AG04450 (cell line): ENCODE results near the gene CDC42EP1. TPM values are rescaled to one million over a fixed set of nuclear protein-coding genes. Genes with fewer than 3 reads are reported as not detected.

Experiments used
- CTCF ChIA-PET: fragments of 300-600, 350-600 bp; formaldehyde crosslinking; extraction: SDS; loops from one replicate; lab custom pipeline; 2022; ENCODE audit warnings: antibody characterized with exemption, inconsistent platforms; lab: Charles Lee
- POLR2A ChIA-PET: fragments of 350-600 bp; formaldehyde crosslinking; extraction: SDS; loops from one replicate; lab custom pipeline; 2021; ENCODE audit warnings: antibody characterized with exemption, inconsistent platforms; lab: Yijun Ruan, JAX
- DNase-seq: peaks from one replicate; pipeline ENCODE4 v3.0.0-alpha.2; 2011; ENCODE audit warnings: low read depth, low spot score
- H3K27ac ChIP-seq: one replicate; pipeline ENCODE4 v1.5.1; 2012; ENCODE audit warnings: low read depth, low read length, control low read depth
- H3K27me3 ChIP-seq: one replicate; pipeline ENCODE4 v1.6.0; 2012; ENCODE audit warnings: low read length; ENCODE audit not compliant: control insufficient read depth, insufficient read depth
- H3K4me3 ChIP-seq: 2 replicates; pipeline ENCODE4 v1.5.1; 2011; ENCODE audit warnings: mild to moderate bottlenecking, low read depth, low read length, control low read depth
- H3K9me3 ChIP-seq: 2 replicates; pipeline ENCODE4 v1.5.1; 2012; ENCODE audit warnings: low read length; ENCODE audit not compliant: control insufficient read depth, insufficient read depth
- CTCF ChIP-seq: IDR thresholded peaks from 2 replicates; pipeline ENCODE4 v1.5.1; 2011; ENCODE audit warnings: low read depth, low read length, control low read depth, inconsistent platforms
- polyA plus RNA-seq: library from polyadenylated mRNA; depleted of rRNA; stranded (reverse); fragments of >200 nt; gene quantifications from 2 replicates; pipeline ENCODE4 v1.2.3, GENCODE V29; 2011

CDC42EP1 gene
- polyA plus RNA-seq, 1 experiment: 13.0 TPM

DNA sequence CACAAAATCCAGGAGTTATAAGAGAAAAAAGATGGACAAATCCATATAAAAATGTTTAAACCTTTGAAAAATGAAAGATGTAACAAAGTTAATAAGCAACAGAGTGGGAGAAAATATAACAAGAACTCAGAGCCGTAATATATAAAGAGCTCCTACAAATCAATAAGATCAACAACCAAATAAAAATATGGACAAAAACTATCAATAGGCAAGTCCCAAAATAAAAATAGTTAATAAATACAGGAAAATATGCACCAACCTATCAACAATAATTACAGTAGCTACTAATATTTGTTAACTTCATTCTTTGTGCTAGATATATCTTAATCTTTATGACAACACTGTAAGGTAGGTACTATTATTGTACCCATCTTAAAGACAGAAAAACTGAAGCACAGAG lies 43.8 kb upstream of the CDC42EP1 start:
- Histone ChIP-seq H3K27ac (no peak overlapping the region), H3K9me3 (no peaks in the 10 kb centered on the region; the same call in 1 of the 2 replicates), H3K4me3 (no peak overlapping the region), H3K27me3 (no peaks in the 10 kb centered on the region)
- ChIA-PET CTCF (interaction anchor here (1.0 kb wide), 1 partner anchor 76 kb away, joined by 3 read pairs; no protein-coding TSS in a partner anchor), POLR2A (no interaction called here)
- TF ChIP-seq CTCF: no peak
- no peak for DNase-seq

DNA sequence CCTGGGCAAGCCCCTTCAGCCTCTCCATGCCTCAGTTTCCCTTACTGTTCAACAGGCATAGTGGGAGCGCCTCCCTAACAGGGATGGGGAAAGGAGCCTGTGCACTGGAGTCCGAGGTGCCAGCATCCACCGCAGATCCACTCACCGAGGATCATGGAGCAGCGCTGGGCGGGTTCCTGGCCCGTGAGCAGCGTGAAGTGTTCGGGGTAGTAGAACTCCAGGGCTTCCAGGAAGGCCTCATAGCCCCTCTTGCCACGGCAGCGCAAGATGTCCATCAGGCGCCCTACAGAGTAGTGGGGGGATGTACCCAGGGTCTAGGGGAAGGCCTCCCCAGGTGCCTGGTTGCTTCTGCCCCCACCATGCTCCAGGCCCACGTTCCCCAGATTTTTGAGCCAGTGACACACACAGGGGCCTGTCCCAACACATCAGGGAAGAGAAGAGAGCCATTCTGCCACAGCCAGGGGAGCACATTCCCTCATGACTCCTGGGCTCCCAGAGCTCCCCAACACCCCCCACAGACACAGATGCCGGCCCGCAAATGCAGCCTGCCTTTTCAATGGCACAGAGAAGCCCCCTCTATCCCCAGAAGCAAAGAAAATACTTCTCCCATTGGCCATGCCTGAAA lies 42.3 kb upstream of the CDC42EP1 start:
- CTCF ChIA-PET: no interaction called here

DNA sequence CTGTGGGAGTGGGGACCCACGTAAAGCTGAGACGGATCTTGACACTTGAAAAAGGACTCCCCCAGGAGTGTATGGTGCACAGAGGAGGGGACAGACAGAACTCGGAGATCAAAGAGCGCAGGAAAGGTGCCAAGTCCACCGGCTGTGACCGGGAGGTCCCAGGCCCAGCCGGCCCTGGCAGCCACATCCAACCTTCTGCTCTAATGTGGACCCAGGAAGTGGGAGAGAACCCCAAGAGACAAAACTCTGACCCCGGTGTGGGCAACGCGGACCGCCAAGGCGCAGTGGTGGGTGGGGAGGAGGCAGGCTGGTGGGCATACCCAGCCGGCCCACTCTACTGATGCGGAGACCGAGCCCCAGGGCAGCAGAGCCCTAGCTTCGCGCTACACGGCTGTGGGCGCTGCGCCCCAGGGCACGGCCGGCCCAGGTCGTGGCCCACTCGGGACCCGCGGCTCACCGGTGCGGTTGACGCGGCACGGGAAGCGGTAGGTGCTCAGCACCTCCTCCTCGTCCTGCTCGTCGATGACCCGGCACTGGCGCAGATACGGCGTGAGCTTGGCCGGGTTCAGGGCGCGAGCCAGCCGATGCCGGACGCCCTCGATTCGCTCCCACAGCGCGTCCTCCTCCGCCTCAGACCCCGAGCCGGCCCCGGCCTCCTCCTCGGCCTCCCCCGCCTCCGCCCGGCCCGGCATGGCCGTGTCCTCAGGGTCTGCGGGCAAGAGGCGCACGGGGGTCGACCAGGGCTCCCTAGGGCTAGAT lies 41.6 kb upstream of the CDC42EP1 start:
- H3K9me3 ChIP-seq: no peaks in the 10 kb centered on the region; the same call in 1 of the 2 replicates
- no peak for DNase-seq
- H3K27ac ChIP-seq: no peak overlapping the region
- no peaks in the 10 kb centered on the region for H3K27me3 ChIP-seq
- ChIA-PET POLR2A (no interaction called here), CTCF (no interaction called here)
- peak overlapping the region; percentile 69 for H3K4me3 ChIP-seq
- TF ChIP-seq CTCF: no peak

More for the DNA sequence above, 42.3 kb upstream of the CDC42EP1 start:
- Histone ChIP-seq H3K27ac (no peak overlapping the region), H3K27me3 (no peaks in the 10 kb centered on the region), H3K9me3 (no peaks in the 10 kb centered on the region; the same call in 1 of the 2 replicates), H3K4me3 (peak overlapping the region; percentile 69)
- DNase-seq: no peak
- POLR2A ChIA-PET: no interaction called here
- TF ChIP-seq CTCF: no peak

GRCh38 chr22:37519268-37520195 lies 40.7 kb upstream of the CDC42EP1 start, which contains the start of gene CARD10:
TSS of gene CARD10 (minus strand) at chr22:37519415. CDS start at chr22:37519200, 215 bp downstream.
- no peak for TF ChIP-seq CTCF
- ChIA-PET POLR2A (interaction anchor here (0.6 kb wide), 1 partner anchor 144 kb away, joined by 3 read pairs; no protein-coding TSS in a partner anchor), CTCF (interaction anchor here (0.6 kb wide), 1 partner anchor 218 kb away, joined by 4 read pairs; no protein-coding TSS in a partner anchor)
- no peak for DNase-seq
- no peaks in the 10 kb centered on the region for H3K27me3 ChIP-seq
- peak within 1 kb of the TSS; percentile 69 for H3K4me3 ChIP-seq
- no peak within 1 kb of the TSS for H3K27ac ChIP-seq
- H3K9me3 ChIP-seq: no peaks in the 10 kb centered on the region; the same call in 1 of the 2 replicates
